Suppressor macrophage (primary cell): ENCODE data around the gene METTL3.
A peak's percentile ranks its signal among the peaks of the same experiment; 100 is the strongest.
"Not testable (repeated sequence)": the region's sequence is repeated elsewhere in the genome, so short reads cannot be mapped to it uniquely, and the experiment has no call there.

Experiments used
- DNase-seq, 4 experiments: peaks; one replicate each; pipeline ENCODE4 v3.0.0-alpha.2; 2020 to 2022
- total RNA-seq, 17 experiments: gene quantifications; one replicate each; lab custom pipeline; 2026; ENCODE audit warnings: mixed read lengths in 6 of 17, inconsistent platforms in 3 of 17; lab: John Stamatoyannopoulos, UW

METTL3 gene
- 11.5 to 45.2 (median 33.0) reads per million in 17 experiments for total RNA-seq

DNA sequence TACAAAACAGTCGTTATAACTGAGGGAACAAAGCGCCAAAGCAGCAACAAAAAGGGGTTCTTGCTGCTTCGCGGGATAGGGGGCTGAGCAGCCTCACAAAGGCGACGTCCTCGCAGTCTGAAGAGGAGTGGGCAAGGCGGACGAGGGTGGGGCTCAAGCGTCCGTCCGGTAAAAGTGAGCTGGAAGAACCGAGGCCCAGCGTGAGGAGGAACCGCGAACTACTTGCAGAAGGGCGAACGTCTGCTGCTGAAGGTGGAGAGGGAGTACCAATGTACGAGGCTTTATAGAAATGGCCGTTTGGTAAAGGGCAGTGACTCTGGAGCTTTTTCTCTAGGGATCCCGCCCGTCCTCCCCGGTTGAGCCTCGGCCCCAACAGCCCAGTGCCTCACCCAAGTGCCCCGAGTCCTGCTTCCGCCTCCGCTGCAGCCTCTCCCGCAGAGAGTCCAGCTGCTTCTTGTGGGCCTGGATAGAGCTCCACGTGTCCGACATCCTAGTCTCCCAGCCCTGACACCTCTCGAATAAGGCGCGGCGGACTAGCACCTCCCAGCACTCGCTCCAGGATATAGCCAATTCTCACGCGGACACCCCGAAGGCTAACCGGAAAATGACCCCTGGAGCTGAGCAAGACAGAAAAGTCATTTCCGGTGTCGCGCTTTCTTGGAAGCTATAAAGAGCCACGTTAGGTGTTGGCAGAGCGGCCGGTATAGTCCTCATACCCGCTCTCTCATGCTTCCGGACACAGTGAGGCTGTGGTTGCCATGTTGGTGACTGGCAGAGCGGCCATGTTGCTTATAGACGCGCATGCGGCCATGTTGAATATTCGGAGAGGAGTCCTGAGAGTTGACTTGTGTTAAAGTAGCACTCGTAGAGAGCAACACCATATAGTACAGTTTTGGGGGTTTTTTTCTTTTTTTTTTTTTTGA, at the start of gene METTL3:
TSS of gene METTL3 (minus strand) at position 606 of the 923 bp plus-strand sequence. CDS start at position 489, 117 bp downstream.
- DNase-seq, result peak; percentile 97 to 99 (median 98)

DNA sequence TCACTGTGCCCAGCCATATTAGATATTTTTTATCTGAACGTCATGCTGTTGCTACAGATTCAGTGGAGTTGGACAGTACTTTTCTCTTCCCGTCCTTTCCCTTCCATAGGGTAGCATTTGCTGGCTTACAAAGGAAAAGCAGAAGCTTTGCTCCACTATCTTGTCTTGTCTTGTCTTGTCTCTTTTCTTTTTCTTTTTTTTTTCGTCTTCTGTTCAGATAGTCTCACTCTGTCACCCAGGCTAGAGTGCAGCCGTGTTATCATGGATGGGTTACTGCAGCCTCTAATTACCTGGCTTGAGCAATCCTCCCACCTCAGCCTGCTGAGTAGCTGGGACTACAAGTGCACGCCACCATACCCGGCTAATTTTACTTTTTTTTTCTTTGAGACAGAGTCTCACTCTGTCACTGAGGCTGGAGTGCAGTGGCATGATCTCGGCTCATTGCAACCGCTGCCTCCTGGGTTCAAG, 47.6 kb upstream of the METTL3 start:
- DNase-seq, result no peak

DNA sequence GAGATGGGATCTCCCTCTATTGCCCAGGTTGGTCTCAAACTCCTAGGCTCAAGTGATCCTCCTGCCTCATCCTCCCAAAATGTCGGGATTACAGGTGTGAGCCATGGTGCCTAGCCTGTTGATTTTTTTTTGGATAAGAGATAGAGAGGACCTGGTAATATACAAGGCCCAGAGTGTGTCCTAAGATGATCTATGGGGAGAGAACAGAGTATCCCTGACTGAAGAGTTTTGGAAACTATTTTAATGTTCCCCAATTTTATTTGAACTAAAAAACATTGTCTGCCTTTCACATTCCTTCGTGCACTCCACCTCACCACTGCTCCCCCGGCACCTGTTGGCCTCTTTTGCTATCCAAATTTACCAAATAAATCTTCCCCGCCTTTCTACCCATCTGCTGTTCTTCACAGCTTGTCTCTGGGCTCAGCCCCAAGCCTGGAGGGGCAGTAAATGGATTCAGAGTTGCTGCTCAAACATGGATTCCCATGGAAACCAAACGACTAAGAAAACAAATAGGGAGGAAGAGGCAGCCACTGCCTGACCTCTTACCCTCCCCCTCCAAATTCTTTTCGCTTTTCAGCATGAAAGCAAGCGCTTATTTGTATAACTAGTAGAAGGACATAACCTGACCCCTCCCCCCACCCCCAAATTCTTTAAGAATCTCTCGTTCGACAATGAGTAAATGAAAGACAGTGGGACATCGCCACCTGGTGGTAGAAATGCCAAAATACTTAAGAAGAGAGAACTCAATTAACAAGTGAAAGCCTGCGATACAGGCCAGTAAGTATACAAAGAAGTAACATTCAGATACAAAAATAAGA, 46.2 kb upstream of the METTL3 start:
- DNase-seq, result peak; percentile 84 to 91 (median 86)

DNA sequence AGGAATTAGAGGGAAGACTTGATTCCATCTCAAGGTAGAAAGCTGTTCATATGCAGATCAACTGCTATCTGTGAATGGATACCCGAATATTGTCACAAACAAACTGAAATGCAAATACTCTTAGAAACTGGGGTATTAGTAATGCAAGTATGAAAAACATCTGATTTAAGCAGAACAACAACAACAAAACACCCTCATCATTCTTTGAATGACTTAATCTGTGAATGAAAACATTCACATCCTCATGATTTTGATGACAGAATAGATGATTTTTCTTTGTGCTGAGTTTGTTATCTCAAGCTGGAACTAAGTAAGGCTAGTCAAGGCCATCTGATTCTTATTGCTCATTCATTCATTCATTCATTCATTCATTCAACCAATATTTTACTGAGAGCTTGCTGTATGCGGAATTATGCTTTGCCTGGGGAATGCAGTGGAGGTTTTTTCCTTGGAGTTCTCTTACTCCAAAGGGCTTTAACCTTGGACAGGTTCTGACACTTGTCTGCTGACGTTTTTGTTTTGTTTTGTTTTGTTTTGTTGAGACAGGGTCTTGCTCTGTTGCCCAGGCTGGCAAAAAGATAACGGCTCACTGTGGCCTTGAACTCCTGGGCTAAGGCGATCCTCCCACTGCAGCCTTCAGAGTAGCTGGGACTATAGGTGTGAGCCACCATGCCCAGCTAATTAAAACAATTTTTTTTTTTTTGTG, 45.4 kb upstream of the METTL3 start:
- DNase-seq, result peak in 1 of 4 experiments; percentile 32

DNA sequence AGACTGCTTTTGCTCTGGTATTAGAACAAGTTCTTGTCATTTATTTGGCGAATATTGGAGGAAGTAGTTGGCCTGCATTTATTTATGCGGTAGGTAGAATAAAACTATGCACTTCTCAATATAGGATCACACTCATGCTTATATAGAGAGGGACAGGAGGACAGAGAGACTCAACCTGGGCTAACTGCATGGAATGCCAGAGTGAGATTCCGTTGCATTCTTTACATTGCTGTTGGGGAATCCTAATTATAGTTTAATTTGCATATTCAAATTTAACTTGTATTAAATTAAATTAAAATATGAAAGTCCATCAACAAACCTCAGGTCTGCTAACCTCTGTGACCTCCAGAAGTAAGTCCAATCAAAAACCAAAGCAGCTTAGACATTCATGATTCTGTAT, 42.1 kb upstream of the METTL3 start:
- no peak for DNase-seq

DNA sequence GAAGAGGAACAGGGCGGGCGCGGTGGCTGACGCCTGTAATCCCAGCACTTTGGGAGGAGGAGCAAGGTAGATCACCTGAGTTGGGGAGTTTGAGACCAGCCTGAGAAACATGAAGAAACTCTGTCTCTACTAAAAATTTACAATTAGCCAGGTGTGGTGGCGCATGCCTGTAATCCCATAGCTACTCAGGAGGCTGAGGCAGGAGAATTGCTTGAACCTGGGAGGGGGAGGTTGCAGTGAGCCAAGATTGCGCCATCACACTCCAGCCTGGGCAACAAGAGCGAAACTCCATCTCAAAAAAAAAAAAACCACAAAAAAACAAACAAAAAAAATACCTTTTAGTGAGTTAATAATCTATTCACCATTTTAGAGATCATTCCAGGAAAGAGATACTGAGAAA, 33.4 kb upstream of the METTL3 start:
- DNase-seq, result not testable (repeated sequence)

DNA sequence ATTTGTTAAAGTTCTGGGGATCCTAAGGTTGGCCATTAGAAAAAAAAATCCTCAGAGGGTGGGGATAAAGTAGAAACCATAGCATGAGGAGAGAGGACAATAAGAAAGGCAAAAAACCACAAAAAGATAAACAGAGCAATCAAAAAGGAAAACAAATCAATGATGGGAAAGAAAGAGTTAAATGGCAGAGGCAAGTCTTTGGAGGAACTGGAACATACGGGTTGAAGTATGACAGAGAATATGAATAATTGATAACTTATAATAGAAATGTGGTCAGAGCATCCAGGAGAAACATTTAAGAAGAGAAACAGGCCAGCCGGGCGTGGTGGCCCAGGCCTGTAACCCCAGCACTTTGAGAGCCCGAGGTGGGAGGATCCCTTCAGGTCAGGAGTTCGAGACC, 32.8 kb upstream of the METTL3 start:
- no peak for DNase-seq

DNA sequence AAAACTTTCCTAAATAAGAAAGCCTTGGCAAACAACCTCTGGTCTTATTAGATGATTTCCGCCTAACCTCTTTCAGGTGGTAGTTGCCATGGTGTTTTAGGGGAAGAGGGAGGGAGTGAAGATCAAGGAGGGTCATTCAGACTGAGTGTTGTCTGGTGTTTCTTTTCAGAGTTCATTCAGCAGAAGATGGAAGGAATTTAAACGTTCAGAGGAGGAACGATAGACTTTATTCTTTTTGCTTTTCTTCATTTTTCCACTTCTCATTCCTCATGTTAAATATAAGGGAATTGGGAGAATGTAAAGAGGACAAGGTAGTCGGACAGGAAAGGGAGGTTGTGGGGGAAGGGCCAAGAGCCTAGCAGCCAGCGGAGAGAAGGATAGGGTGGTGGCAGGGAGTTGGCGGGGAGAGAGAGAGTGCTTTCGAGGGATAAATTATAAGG, 32.4 kb upstream of the METTL3 start:
- DNase-seq, result no peak

DNA sequence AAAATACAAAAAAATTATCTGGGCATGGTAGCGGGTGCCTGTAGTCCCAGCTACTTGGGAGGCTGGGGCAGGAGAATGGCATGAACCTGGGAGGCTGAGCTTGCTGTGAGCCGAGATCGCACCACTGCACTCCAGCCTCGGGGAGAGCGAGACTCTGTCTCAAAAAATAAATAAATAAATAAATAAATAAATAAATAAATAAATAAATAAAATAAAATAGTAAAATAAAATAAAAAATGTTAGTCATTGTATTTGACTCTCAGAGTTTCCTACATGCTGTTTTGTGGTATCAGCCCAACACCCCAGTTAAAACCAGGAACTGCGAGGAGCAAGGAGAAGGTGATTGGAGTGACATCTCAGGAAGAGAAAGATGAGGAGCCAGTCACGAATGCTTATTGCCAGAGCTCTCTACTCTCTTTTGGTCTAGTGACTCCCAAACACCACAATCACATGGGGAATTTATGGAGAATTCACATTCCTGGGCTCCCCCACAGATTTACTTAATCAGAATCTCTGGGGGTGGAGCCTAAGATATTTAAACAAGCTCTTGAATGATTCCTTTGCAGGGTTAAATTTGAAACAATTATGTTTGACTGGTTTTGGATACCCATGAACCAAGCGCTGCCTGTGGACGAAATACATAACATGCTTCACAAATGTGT, 30.4 kb upstream of the METTL3 start:
- no peak for DNase-seq

DNA sequence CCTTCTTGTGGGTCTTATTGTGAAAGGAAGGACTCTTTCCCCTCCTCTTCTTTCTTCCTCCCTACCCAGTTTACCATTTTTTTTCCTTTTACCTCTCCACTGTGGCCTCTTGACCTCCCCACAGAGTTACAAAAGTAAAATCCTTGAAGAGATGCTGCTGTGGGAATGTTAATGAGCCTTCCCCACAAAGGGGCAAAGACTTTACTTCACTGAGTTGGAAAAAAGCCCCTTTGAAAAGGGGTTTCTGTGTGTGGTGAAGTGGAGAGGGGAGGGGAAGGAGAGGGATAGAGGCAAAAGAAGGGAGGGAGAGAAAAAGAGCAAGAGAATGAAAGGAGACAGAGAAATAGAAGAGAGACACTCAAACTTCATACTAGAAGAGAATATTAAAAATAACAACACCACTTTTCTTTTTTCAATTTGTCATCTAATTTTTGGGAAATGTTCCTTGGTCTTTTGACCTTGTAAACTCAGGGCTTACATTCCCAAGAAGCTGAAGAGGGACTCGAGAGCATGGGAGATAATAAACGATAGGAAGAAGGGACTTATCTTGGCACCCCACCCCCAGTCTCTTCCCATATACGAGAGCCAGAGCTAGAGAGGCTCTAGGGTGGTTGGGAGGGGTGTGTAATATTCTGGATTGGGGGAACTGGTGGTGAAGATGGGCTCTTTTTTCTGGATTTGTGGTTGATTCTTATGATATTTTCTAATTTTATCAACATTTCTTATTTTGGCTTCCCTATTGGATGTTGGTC, 28.2 kb upstream of the METTL3 start:
- DNase-seq, result no peak

DNA sequence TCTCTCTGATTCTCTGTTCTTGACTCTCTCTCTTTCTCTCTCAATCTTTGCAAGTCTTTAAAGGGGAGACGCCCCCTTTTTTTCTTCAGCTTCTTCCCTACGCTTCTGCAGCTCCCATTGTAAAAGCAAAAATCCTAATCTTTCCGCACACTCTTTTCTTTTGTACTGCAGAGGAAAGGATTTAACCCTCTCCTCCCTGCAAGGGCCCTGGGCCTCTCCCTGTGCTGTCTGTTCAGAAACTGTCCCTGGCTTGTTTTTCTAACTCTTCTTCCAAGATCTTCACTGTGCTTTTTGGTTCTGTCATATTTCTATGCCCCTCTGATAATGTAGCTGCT, 25.9 kb upstream of the METTL3 start:
- DNase-seq, result no peak

DNA sequence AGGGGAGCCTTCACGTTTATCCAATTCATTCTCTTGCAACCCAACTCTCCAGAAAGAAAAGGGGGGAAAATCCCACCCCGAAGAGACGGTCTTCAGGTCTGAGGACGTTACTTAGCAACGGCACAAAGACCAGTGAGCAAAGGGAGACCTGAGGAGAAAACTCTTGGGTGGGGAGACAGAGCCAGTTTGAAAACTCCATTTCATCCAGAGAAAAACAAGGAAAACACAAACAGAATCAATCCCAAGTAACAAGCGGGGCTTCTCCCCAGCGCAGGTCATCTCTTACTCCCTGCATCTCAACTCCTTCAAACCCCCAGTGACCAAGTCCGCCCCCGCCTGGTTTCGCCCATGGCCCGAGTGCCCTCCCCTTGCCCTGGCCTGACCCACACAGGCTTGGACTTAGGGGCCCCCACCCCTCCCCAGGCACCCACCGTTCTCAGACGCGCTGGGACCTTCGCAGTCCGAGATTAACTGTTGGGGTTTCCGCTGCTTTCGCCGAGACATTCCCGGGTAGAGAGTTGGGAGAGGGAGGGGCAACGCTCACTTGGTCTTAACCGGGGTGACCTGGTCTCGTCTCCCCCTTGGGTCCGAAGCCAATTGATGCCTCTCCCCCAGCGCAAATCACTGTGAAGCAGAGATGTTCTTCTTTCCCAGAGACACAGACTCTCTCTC, 25.4 kb upstream of the METTL3 start:
- DNase-seq, result no peak

DNA sequence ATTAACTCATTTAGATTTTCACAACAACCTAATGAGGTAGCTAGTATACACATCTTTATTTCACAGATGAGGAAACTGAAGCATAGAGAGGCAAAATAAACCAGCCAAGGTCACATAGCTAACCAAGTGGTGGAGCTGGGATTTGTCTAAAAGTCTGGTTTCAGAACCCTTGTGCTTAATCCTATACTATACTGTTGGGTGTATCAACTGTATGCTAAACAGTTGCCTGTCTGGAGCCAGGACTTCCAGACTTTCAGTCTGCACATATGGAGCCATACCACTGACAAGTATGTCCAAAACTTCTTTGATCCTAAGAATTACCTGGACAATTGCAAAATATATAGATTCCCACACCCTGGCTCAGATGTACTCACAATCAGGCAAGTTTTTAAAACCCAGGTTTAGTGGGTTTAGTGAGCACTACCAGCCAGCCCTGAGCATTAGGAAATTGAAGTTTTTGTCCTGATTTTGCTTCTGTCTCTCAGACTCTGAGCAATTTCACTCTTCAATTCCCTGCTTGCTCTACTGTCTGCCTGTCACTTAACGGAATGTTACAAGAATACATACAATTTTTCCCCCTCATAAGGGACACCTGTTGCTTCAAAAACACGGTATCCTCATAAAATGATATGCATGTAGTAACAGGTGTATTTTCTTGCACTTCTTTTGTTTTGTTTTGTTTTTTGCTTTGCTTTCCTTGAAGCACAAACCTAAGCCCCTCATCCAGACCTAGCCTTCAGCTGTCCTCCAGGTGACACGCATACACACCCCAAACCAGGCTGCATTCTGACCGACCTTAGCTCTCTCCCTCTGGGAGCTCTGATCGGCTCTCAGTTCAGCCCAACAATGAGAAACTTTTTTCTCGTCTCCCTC, 24.6 kb upstream of the METTL3 start:
- DNase-seq, result no peak

DNA sequence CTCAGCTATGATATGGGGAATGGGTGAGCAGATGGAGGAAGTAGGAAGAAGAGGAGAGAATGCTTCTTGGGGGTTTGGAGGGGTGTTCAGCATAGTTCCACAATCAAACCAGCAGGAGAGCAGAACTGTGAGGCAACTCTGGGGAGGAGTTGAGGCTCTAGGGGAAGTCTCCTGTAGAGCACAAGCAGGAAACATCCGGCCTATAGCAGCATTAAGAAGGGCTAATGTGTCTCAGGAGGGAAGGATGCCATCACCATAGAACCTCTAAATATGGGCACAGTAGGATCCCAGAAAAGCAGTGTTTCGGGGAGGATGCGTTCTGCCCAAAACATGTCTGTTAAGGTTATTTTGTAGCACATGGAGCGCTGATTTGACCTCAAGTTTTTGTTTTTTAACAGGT, 23.4 kb upstream of the METTL3 start:
- DNase-seq, result peak in 3 of 4 experiments; percentile 8 to 27 (median 15)

DNA sequence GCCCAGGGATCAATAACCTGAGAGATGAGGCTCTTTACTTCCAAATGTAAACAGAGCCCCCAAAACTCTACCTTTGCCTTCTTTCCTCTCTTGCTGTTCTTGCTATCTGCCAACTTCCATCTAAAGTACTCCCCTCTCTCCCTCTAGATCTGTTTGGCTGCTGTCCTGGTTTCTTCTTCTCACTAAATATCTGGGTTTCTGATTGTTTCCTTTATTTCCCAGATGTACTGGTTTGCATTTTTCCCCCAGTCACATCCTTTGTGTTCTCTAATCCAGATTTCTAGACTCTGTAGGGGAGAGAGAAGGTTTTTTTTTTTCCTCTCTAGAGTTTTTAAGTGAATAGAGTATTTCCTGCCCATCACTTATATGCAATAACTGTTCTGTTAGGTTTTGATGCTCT, 22.2 kb upstream of the METTL3 start:
- DNase-seq, result no peak

DNA sequence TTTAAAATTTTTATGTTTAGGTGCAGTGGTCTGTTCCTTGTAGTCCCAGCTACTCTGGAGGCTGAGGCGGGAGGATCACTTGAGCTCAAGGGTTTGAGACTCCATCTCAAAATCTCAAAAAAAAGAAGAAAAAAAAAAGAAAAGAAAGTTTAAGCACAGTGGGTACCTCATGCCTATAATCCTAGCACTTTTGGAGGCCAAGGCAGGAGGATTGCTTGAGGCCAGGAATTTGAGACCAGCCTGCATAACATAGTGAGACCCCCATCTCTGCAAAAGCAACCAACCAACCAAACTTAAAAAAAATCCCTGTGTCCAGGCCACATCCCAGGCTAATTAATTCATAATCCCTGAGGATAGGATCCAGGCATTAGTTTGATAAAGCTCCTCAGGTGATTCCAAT, 18.4 kb upstream of the METTL3 start:
- no peak for DNase-seq

DNA sequence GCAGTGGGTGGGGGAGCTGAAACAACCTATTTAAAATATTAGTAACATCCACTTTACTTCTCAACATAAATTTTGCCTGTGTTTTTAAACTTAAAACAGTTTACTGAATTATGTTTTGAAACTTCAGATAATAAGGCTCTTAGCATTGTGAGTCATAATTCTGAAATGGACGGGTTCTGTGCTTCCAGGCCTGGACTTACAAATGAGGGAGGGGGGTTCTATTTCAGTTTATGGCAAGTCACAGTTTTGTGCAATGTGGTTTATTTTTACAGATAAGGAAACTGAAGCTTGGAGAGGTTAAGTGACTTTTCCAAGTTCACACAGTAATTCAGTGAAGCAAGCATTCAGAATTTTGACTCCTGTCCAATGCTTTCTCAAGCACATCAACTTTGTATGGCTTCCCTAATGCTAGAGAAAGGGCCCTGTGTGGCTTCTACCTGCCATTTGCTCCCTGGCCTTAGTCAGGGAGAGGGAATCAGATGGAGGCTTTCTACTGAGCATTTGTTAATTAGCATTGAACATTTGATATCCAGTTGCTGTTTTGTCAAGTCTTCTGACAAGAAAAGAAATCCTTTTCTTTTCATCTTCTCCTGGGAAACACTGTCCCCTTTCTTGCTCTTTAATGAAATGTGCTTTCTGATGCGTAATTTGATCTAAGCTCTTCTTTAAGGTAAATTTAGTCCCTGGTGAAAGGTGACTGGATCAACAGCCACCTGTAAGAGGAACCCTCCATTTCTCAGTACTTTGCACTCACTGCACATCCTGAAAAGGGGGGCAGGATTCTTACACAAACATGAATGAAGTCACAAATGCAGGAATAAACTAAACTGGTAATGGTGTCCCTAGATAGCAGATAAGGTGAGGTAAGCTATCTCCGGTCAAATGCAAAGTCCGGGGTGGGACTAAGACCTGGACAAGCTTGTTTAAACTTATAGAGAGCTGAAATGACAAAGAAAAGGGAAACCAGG, 17.5 kb upstream of the METTL3 start:
- no peak for DNase-seq

DNA sequence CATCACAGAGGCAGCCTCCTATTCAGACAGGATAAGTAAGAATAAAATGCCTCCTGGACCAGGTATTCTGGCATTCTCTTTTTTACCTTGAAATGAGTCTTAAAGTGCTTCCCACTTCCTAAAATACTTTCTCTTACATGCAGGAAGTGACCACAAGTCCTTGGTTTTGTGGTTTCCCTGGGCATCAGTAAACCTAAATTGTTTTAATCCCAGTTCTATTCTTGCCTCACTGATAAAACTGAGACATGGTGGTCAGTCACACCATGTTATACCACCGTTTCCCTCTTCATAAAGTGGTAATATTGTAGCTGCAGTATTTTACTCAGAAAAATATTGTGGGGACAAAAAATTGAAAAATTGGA, 16.2 kb upstream of the METTL3 start:
- DNase-seq, result no peak
